MM.1S (cell line): ENCODE data around the gene CDYL.

ENCODE experiments used
- EZH2 ChIP-seq: fragments of 300-600 bp; sonication (generic); optimal IDR thresholded peaks from 2 replicates; pipeline ENCODE3; 2017; ENCODE audit warnings: low read depth, mild to moderate bottlenecking, antibody characterized with exemption, low read length, mixed read lengths
- TF ChIP-seq, protein P1 (sequence below): fragments of 300-600 bp; sonication (generic); IDR thresholded peaks from 2 replicates; pipeline ENCODE4 v1.5.1; 2016; ENCODE audit warnings: antibody characterized with exemption, low read length, mixed read lengths

DNA sequence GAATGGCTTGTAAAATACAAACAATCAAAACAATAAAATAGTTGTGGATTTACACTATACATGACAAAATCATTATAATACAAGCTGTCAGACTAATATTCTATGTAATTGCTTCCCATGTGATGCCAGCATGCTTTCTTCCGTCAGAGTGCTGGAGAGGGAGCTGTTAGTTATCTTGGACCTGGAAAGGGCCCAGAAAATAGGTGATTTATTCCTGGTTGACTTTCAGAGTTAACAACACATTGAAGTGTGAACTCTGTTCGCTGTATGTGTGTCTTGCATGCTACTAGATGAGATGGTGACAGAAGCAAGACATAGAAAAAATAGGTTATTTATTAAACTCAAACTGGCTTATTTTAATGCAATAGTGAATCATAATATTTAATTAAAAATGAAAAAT, 70.2 kb downstream of the CDYL start:
- no peak for TF ChIP-seq EZH2
- TF ChIP-seq, protein P1, sequence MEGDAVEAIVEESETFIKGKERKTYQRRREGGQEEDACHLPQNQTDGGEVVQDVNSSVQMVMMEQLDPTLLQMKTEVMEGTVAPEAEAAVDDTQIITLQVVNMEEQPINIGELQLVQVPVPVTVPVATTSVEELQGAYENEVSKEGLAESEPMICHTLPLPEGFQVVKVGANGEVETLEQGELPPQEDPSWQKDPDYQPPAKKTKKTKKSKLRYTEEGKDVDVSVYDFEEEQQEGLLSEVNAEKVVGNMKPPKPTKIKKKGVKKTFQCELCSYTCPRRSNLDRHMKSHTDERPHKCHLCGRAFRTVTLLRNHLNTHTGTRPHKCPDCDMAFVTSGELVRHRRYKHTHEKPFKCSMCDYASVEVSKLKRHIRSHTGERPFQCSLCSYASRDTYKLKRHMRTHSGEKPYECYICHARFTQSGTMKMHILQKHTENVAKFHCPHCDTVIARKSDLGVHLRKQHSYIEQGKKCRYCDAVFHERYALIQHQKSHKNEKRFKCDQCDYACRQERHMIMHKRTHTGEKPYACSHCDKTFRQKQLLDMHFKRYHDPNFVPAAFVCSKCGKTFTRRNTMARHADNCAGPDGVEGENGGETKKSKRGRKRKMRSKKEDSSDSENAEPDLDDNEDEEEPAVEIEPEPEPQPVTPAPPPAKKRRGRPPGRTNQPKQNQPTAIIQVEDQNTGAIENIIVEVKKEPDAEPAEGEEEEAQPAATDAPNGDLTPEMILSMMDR: no peak
